Brain microvascular endothelial cell (primary cell): ENCODE data around the gene GPR82.

Experiments used
- DNase-seq: peaks from one replicate; pipeline ENCODE4 v3.0.0-alpha.2; 2020
- H3K27ac ChIP-seq: fragments of 250-450 bp; sonication (Bioruptor Pico); 2 replicates; pipeline ENCODE4 v1.5.1; 2020; ENCODE audit warnings: mild to moderate bottlenecking, moderate library complexity
- H3K27me3 ChIP-seq: fragments of 250-450 bp; sonication (Bioruptor Pico); replicated peaks from 2 replicates; pipeline ENCODE4 v1.5.1; 2020; ENCODE audit warnings: mild to moderate bottlenecking
- H3K36me3 ChIP-seq: fragments of 250-450 bp; sonication (Bioruptor Pico); replicated peaks from 2 replicates; pipeline ENCODE4 v1.5.1; 2020; ENCODE audit warnings: mild to moderate bottlenecking
- H3K4me3 ChIP-seq: 2 replicates; pipeline ENCODE4 v1.5.1; 2011; ENCODE audit warnings: low read depth, mild to moderate bottlenecking, control low read depth, low read length, moderate library complexity
- in situ Hi-C: cut with HindIII; loops from 2 replicates; pipeline ENCODE4 v1.10.0; 2017; ENCODE audit warnings: low sequenced_read_pairs, low pct_ligation_motif_present
- TF ChIP-seq, protein P1 (sequence below): IDR thresholded peaks from 2 replicates; pipeline ENCODE4 v1.5.1; 2011; ENCODE audit warnings: low read depth, mild to moderate bottlenecking, moderate library complexity, low read length, control low read depth, inconsistent platforms; ENCODE audit errors: missing control alignments

The GPR82 gene

GRCh38 chrX:41703574-41704029, 20.4 kb upstream of the GPR82 start:
- no peaks in the 10 kb centered on the region for H3K27me3 ChIP-seq
- no peak for DNase-seq
- TF ChIP-seq, protein P1, sequence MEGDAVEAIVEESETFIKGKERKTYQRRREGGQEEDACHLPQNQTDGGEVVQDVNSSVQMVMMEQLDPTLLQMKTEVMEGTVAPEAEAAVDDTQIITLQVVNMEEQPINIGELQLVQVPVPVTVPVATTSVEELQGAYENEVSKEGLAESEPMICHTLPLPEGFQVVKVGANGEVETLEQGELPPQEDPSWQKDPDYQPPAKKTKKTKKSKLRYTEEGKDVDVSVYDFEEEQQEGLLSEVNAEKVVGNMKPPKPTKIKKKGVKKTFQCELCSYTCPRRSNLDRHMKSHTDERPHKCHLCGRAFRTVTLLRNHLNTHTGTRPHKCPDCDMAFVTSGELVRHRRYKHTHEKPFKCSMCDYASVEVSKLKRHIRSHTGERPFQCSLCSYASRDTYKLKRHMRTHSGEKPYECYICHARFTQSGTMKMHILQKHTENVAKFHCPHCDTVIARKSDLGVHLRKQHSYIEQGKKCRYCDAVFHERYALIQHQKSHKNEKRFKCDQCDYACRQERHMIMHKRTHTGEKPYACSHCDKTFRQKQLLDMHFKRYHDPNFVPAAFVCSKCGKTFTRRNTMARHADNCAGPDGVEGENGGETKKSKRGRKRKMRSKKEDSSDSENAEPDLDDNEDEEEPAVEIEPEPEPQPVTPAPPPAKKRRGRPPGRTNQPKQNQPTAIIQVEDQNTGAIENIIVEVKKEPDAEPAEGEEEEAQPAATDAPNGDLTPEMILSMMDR, result no peak
- in situ Hi-C loops, result no loop called here
- no peak overlapping the region for H3K27ac ChIP-seq
- H3K4me3 ChIP-seq, result no peak overlapping the region
- H3K36me3 ChIP-seq, result no peaks in the 10 kb centered on the region

DNA sequence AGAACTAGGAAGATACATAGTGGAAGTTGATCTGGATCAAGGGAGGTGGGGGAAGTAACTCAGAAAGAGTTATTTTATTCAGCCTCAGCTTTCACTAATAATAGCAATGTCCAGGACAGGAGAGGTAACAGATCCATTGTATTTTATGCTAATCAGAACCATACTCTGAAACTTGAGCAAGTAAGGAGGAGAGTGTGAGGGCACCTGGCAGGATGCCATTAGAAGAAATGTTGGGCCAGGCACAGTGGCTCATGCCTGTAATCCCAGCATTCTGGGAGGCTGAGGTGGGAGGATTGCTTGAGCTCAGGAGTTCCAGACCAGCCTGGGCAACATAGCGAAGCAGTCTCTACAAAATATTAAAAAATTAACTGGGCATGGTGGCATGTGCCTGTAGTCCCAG, 18.9 kb upstream of the GPR82 start:
- TF ChIP-seq, protein P1, result no peak
- in situ Hi-C loops, result no loop called here
- no peak overlapping the region for H3K4me3 ChIP-seq
- no peaks in the 10 kb centered on the region for H3K27me3 ChIP-seq
- DNase-seq, result no peak
- no peaks in the 10 kb centered on the region for H3K36me3 ChIP-seq
- H3K27ac ChIP-seq, result no peak overlapping the region

DNA sequence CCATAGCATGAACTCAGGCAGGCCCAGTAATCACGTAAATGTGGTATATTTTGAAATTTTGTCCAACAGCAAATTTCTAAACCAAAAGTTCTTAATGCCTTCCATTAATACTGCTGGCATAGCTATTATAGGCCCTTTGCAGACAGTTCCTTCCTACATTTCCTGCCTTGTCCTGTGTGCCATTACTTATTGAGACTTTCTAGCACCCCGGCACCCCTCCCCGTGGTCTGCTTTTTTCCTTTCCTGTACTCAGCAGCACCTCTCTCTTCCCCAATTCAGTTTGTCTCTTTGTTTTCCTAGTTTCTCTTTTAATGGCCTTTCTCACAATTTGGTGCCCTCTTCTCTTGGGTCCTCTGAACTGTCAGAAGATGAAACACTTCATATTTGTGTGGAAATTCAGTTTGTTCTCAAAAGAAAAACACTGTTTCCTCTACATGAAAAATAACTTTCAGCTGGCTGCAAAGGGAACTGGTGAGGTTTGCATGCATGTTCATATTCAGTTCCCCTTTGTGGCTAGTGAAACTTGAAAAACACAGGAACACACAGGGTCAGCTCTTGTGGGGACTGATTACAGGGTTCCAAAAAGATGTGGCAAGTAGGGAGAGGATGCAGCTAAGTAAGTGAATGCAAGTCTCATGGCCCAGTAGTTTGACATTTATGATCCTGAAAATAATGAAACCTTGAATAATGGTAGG, 18.2 kb upstream of the GPR82 start:
- in situ Hi-C loops, result no loop called here
- no peak overlapping the region for H3K27ac ChIP-seq
- no peak for DNase-seq

DNA sequence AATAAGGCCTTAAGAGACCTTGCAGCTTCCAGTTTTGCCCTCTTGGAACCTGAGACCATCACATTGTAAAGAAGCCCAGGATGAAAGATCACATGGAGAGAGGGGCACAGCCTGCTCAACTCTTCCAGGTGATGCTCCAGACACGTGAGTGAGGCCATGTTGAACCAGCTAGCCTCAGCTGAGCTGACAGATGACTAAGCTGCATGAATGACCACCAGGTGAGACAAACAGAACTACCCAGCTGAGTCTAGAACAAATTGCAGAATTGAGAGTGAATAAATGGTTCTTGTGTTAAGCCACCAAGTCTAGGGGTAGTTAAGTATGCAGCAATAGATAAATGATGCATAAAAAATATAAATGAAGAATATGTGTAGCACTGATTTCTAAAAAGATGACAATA, 16.8 kb upstream of the GPR82 start:
- H3K27me3 ChIP-seq, result no peaks in the 10 kb centered on the region
- no peak overlapping the region for H3K4me3 ChIP-seq
- TF ChIP-seq, protein P1, result no peak
- no peaks in the 10 kb centered on the region for H3K36me3 ChIP-seq
- no peak overlapping the region for H3K27ac ChIP-seq
- no peak for DNase-seq
- in situ Hi-C loops, result no loop called here

More for the DNA sequence above, 18.2 kb upstream of the GPR82 start:
- TF ChIP-seq, protein P1, result no peak
- H3K27me3 ChIP-seq, result no peaks in the 10 kb centered on the region
- no peaks in the 10 kb centered on the region for H3K36me3 ChIP-seq
- no peak overlapping the region for H3K4me3 ChIP-seq

- no peaks in the 10 kb centered on the region for H3K27me3 ChIP-seq
- TF ChIP-seq, protein P1, result no peak
- no peak for DNase-seq
- H3K27ac ChIP-seq, result no peak overlapping the region
- H3K36me3 ChIP-seq, result no peaks in the 10 kb centered on the region
- in situ Hi-C loops, result no loop called here
- H3K4me3 ChIP-seq, result no peak overlapping the region
Observed at GRCh38 chrX:41708486-41708885, 15.5 kb upstream of the GPR82 start.

- no peak overlapping the region for H3K4me3 ChIP-seq
Observed at GRCh38 chrX:41711021-41711667, 12.8 kb upstream of the GPR82 start.

More at GRCh38 chrX:41711021-41711667, 12.8 kb upstream of the GPR82 start:
- no peak for DNase-seq
- in situ Hi-C loops, result no loop called here
- TF ChIP-seq, protein P1, result no peak
- Histone ChIP-seq H3K36me3 (no peaks in the 10 kb centered on the region), H3K27ac (no peak overlapping the region), H3K27me3 (no peaks in the 10 kb centered on the region)
